HuH-7 (cell line): ENCODE measurements around the gene WFDC6.

Experiments used
- DNase-seq: peaks from one replicate; pipeline ENCODE4 v3.0.0; 2011; ENCODE audit warnings: low spot score

Gene WFDC6

GRCh38 chr20:45515147-45515913 is 24.0 kb downstream of the WFDC6 start, which contains the start of gene SPINT3:
TSS of gene SPINT3 (minus strand) at chr20:45515622. CDS start at chr20:45515608, 14 bp downstream.
- DNase-seq = no peak

GRCh38 chr20:45510242-45510862 is 28.9 kb downstream of the WFDC6 start:
- DNase-seq = no peak

DNA sequence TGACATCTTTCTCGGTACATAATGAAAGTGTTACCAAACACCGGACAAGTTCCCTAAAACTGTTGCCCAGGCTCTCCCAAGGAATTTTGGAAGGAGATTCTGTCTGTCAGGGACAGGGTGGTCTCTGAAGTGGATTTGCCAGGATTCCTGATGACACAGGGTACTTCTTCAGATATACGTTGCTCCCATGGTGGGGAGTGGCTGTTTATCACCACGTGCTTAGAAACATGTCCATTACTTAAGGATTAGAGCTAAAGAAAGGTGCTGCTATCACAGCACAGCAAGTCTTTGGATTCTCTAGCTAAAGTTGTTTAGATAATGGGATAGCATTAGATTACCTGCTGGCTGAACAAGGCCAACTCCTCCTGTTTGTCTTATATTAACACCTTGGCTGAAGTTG is 30.2 kb downstream of the WFDC6 start:
- no peak for DNase-seq

GRCh38 chr20:45508068-45508886 is 31.0 kb downstream of the WFDC6 start:
- DNase-seq = no peak

DNA sequence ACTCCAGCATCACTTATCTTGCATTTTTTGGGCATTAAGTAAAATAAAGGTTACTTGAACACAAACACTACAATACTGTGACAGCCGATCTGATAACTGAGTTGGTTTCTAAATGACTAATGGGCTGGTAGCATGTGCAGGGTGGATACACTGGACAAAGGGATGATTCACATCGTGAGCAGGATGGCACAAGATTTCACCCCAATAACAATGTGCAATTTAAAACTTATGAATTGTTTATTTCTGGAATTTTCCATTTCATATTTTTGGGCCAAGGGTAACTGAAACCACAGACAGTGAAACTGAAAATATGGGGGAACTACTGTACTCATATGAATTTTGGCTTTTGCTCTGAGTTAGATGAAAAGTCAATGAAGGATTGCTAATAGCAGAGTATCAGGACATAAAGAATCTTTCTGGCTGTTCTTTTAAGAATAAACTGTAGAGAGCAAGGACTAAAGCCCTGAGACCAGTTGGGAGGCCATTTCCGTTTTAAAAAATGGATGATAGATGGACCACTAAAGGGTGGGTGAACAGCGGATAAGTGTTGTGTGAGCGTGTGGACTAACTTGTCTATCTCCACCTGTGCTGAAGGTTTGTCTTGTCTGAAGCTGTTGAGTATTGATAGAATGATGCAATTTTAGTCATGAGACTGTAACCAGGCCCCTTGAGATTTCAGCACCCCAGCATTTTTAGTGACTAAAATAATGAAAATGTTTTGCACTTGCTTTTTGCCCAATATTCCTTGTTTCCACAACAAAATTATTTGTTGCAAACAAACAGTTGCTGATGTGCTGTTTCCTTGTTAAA is 32.1 kb downstream of the WFDC6 start:
- DNase-seq = no peak

DNA sequence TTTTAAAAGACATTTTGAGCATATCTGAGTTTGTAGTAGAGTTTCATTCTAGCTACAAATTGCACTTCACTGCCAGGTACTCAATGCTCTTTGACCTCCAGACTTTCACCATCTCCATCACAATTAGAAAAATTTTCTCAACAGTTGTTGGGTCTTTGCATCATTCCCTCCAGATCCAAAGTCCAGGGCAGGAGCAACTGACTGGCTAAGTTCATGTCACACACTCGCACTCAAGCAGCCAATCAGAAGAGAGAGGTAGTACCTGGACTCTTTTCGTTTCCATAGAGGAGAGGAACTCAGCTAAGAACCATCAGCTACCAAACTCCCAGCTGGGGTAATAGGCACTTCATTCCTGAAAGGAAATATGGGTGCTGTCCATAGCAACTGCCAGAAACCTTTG is 32.9 kb downstream of the WFDC6 start:
- no peak for DNase-seq

DNA sequence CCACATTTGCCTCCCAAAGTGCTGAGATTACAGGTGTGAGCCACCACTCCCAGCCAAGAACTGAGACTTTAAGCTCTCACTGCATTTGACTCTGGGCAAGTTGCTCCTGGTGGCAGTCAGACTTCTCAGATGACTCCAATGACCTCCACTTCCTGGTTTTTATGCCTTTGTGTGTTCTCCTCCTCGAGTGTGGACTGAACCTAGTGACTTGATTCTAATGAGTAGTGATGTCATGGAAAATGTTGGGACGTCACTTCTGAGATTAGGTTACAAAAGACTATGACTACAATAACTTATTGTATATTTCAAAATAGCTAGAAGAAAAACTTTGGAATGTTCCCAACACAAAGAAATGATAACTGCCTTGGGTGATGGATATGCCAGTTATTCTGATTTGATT is 35.9 kb downstream of the WFDC6 start:
- no peak for DNase-seq

- no peak for DNase-seq
These were observed 36.7 kb downstream of the WFDC6 start for GRCh38 chr20:45502561-45502960.

- no peak for DNase-seq
These were observed 37.7 kb downstream of the WFDC6 start for GRCh38 chr20:45501600-45501999.

- peak; percentile 32 for DNase-seq
These were observed 39.3 kb downstream of the WFDC6 start for GRCh38 chr20:45500022-45500421.

DNA sequence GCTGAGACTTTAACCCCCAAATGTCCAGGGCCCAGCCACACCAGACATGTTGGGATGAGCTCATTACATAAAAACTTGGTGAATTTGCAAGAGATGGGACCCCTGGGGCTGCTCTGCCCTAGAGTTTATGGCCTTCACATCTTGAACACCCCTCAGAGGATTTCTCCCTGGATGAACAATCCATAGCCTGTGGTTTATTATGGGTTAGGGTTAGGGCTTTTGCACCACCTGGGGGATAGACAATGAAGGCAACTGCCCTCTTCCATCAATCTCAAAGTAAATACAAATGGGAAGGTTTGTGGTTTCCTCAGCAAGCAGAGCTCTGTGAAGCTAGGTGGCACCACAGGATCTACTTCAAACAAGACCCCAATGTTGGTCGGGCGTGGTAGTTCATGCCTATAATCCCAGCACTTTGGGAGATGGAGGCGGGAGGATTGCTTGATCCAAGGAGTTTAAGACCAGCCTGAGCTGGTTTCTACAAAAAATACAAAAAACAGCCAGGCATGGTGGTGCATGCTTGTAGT is 41.2 kb downstream of the WFDC6 start:
- DNase-seq = no peak

GRCh38 chr20:45496166-45496565 is 43.1 kb downstream of the WFDC6 start:
- no peak for DNase-seq

DNA sequence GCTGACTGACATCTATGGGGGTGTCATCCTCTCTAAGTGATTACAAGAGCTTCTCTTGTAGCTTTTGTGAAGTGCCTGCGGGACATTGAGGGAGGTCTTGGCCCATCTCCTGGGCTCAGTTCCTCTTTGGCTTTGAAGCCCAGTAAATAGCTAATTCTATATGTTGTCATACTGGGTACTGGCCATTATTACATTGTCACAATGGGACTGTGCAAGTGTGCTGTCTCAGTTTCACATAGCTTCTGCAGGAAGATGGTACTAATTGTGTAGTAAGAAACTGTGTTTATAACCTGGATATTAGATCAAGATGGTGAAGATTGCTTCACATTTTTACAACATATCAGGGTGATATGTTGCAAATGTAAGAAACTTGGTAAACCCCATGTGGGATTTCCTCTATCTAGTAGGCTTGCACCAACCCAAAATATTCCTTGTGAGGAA is 43.8 kb downstream of the WFDC6 start:
- DNase-seq = no peak

GRCh38 chr20:45489083-45489531 is 50.2 kb downstream of the WFDC6 start:
- DNase-seq = no peak

- DNase-seq = peak; percentile 36
These were observed 52.0 kb downstream of the WFDC6 start for GRCh38 chr20:45487231-45487635.

- no peak for DNase-seq
These were observed 53.9 kb downstream of the WFDC6 start for GRCh38 chr20:45485388-45485787.

DNA sequence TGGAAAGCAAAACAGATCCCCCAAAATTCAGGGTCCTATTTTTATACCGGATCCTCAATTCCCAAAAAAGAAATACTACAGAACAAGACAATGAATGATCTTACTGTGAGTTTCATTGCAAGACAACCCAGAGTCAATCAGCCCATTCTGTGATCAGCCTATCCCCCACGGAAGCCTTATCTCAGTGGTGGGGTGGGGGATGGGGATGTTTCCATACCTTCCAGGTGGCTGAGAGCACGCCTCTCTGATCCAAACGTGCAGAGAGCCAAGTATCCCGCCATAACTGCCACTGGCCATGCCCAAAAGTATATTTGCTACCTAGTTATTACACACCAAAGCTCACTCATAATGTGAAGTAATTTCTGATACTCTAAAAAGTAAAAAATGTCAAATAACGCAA is 54.6 kb downstream of the WFDC6 start:
- no peak for DNase-seq
